ENCODE data around the gene SERPIND1.

DNA sequence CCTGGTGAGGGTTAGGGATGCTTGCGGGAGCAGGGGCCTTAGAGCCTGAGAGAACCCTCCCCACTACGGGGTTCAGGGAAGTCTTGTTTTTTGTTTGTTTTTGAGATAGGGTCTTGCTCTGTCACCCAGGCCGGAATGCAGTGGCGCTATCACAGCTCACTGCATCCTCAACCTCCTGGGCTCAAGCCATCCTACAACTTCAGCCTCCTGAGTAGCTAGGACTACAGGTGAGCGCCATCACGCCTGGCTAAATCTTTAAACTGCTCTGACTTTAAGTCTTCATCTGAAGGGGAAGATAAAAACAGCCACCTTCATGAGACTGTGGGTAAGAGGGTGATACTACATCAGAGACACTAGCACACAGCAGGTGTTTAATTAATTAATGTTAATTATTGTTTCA, 28.5 kb downstream of the SERPIND1 start:
- TF ChIP-seq PATZ1 (CRISPR knock-in tag; IDR thresholded peaks at IDR 0.05; ENCODE audit: borderline replicate concordance) (no peak), ZFP30 (CRISPR knock-in tag; IDR thresholded peaks at IDR 0.05) (no peak), ISL1 (CRISPR knock-in tag; IDR thresholded peaks at IDR 0.05) (no peak), GLIS3 (CRISPR knock-in tag; IDR thresholded peaks at IDR 0.05) (no peak)
- TF ChIP-seq, protein P1, sequence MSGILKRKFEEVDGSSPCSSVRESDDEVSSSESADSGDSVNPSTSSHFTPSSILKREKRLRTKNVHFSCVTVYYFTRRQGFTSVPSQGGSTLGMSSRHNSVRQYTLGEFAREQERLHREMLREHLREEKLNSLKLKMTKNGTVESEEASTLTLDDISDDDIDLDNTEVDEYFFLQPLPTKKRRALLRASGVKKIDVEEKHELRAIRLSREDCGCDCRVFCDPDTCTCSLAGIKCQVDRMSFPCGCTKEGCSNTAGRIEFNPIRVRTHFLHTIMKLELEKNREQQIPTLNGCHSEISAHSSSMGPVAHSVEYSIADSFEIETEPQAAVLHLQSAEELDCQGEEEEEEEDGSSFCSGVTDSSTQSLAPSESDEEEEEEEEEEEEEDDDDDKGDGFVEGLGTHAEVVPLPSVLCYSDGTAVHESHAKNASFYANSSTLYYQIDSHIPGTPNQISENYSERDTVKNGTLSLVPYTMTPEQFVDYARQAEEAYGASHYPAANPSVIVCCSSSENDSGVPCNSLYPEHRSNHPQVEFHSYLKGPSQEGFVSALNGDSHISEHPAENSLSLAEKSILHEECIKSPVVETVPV (CRISPR knock-in tag; IDR thresholded peaks at IDR 0.05) = no peak
- TF ChIP-seq, protein P2, sequence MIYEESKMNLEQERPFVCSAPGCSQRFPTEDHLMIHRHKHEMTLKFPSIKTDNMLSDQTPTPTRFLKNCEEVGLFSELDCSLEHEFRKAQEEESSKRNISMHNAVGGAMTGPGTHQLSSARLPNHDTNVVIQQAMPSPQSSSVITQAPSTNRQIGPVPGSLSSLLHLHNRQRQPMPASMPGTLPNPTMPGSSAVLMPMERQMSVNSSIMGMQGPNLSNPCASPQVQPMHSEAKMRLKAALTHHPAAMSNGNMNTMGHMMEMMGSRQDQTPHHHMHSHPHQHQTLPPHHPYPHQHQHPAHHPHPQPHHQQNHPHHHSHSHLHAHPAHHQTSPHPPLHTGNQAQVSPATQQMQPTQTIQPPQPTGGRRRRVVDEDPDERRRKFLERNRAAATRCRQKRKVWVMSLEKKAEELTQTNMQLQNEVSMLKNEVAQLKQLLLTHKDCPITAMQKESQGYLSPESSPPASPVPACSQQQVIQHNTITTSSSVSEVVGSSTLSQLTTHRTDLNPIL (CRISPR knock-in tag; IDR thresholded peaks at IDR 0.05; ENCODE audit: low read depth) = no peak
